AML-193 (cell line): ENCODE measurements around the gene GLDC.
"Not testable (repeated sequence)": the region's sequence is repeated elsewhere in the genome, so short reads cannot be mapped to it uniquely, and the experiment has no call there.

ENCODE experiments used
- DNase-seq, 2 experiments: peaks; one replicate each; lab custom pipeline; 2025; lab: John Stamatoyannopoulos, UW

The GLDC gene

DNA sequence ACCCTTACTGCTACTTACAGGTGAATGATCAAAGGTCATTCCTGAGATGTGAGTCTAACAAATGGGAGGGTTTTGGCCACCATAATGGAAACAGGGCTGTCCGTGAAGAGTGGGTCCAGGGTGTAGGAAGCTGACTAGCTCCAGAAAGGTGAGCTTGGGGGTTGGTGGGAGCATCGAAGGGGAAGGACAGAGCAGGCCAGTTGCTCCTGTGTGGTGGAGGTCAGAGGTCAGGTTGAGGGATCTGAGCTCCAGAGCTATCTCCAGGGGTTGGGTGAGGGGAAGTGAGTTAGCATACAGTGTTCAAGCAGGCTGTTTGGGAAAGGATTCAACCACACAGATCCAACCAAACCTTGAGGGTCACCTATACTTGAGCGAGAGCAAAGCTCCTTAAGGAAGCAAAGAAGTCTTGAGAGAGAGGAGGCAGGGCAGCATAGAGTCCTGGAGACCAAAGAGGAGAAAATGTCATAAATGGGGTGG lies 18.7 kb upstream of the GLDC start:
- no peak for DNase-seq

DNA sequence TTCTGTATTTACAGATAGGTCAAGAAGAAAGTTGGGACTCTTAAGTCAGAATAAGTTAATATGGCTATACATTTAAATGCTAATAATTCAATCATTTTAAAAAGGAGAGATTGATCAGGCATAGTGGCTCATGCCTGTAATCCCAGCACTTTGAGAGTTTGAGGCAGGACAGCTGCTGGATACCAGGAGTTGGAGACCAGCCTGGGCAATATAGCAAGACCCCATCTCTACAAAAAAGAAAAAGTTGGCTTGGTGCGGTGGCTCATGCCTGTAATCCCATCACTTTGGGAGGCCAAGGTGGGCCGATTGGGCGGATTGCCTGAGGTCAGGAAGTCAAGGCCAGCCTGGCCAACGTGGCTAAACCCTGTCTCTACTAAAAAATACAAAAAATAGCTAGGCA lies 15.0 kb upstream of the GLDC start:
- no peak for DNase-seq

DNA sequence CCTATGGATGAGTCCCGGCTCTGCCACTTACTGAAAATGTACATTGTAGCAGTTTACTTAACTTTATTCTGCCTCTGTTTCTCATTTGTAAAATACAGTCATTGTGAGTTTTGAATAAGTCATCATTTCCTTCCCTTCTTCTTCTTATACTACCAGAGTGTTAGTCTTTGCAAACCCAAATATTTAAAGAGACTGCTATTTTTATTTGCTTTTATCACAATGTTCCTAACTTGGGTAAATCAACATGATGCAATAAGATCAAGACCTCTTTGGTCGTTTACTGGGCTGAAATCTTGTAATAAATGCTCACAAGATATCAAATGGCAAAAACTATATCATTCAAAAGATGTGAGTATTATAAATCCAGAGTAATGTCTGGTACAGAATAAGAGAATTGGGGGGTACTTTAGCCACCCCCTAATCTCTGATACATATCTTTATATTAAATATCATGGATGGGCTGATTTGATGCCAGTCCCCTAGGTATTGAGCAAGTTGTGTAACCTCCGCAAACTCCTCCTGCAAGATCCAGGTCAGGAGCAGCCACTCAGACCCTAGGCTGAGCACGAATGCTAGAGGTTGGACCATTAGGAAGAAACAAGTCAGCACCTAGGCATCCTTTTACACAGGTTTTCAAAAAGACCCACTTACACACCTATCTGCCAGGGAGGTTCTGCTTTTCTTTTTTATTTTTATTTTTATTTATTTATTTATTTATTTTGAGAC lies 13.3 kb upstream of the GLDC start:
- DNase-seq: no peak

DNA sequence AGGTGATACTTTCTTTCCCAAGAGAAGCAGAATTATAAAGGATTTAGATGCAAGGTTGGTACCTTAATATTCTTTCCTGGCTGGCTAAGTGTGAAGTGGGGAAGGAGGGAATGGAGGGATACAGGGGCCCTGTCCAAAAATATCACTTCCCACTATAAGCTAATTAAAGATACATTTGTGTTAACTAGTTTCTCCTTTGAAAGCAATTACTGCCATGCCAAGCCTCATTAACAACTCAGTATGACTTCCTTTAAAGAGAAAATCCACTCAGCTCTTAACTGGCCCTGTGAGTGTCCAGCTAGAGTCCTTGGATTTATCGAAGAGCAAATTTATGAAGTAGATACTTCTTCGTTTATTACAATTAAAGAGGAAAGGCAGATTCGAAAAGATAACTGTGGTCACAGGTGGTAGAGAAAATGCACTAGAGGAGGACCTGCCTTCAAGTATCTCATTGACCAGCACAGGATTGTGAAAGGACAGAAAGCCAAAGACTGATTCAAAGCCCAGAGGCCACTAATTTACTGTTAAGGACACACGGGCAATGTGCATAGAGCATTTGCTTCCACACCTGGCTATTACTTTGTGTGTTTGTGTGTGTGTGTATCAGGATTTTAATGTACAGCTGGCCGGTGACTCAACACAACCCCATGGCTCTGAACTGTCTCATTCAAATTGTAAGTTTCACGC lies 11.2 kb upstream of the GLDC start:
- DNase-seq: no peak

DNA sequence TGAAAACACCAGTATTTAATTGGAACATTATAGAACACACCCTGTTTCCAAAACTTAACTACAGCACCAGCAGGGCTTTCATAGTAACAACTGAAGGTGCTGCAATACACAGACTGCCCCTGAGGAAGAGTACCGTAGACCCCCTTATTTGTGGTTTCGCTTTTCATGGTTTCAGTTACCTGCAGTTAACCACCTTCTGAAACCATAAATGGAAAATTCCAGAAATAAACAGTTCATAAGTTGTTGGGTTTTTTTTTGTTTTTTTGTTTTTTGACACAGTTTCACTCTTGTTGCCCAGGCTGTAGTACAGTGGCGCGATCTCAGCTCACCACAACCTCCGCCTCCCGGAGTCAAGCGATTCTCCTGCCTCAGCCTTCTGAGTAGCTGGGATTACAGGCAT lies 9.5 kb upstream of the GLDC start:
- no peak for DNase-seq

DNA sequence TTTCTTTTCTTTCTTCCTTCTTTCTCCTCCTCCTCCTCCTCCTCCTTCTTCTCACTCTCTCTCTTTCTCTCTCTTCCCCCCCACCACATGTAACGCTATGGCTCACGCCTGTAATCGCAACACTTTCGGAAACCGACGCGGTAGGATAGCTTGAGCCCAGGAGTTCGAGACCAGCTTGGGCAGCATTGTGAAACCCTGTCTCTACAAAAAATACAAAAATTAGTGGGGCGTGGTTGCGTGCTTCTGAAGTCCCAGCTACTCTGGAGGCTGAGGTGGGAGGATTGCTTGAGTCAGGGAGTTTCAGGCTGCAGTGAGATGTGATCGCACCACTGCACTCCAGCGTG lies 736 bp upstream of the GLDC start:
- no peak for DNase-seq

DNA sequence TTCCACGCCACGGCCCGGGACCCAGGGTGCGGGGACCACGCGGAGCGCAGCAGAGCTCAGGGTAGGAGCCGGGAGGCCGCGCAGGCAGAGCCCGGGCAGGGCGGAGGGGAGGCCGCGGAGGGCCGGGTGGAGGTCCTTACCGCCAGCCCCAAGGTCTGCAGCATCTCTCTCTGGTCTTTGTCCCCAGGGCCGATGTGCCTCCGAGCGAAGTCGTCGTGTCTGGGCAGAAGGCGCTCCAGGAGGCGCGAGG lies 499 bp downstream of the GLDC start:
- not testable (repeated sequence) for DNase-seq

DNA sequence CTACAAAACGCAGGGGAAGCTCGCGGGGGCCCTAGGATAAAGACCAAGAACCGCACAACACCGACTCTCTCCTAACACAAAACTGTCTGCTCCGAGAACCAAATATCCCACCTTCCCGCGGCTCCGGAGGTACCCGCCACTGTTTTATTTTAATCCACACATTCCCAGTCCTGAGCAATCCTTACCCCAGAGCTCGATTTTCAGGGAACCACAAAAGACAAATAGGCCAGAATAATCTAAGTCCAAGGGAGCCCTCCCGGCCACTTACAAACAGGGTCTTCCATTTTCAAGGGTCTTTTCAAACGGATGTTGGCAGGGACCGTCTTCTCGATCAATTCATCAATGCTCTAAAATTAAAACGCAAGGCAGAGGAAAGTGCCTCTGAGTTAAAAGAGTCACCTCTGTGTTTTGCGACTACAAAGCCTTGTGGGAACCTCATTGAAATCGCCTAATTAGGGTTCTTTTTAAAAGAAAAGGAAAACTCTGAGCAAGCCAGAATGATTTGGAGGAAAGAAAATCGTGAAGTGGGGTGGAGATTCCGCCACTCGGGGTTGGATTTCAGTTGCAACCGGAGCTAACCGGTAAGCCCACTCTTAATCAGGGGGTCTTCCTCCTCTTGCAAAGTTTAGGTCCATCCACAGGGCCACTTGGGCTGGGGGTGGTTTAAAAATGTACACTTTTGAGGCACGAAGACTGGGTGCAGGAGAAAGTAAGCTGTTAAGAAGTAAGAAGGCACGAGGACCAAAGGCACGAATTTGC lies 1.0 kb downstream of the GLDC start:
- DNase-seq: no peak

DNA sequence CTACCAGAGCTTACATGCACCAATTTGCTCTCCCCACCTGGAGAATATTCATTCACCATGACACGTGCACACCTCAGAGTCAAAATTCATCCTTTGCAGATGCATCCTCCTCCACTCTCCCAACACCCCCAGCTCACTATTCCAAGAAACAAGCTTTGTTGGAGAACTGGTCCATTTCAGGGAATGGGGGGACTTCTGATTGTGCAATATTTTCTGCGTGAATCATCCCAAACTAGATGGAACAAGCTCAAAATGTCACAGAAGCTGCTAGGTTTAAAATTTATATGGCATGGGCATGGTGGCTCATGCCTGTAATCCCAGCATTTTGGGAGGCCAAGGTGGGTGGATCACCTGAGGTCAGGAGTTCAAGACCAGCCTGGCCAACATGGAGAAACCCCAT lies 3.6 kb downstream of the GLDC start:
- DNase-seq: no peak

DNA sequence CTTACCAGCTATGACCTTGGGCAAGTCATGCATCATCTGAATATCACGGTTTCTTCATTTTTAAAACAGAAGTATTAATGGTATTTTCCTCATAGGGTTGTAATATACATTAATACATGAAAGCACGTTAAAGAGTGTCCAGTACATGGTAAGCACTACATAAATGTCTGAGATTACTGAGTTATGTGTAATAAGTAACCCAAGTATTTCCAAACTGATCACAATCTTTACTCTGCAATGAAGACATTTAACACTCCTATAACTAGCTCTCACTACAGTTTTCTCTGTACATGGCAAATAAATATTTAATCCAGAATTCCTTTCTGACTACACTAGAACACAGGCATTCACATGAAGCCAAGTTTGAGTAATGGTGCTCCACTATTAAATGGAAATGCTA lies 4.0 kb downstream of the GLDC start:
- DNase-seq: no peak

DNA sequence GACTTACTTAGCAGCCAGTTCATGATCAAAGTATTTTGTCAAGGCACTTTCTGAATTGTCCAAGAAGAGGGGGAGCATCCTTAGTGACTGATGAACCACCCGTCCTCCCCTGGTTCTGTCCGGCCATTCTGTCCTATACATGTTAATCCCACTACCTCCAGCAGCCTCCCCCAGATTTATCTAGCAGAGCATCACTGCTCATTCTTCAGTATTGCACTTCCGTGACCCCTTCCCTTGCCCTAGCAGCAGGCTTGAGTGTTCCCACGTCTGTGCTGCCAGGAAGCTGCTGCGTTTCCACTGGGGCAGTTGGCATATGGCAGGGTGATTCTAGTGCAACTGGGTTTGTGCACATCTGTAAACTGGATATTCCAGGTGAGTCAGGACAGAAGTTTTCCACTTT lies 4.5 kb downstream of the GLDC start:
- no peak for DNase-seq

DNA sequence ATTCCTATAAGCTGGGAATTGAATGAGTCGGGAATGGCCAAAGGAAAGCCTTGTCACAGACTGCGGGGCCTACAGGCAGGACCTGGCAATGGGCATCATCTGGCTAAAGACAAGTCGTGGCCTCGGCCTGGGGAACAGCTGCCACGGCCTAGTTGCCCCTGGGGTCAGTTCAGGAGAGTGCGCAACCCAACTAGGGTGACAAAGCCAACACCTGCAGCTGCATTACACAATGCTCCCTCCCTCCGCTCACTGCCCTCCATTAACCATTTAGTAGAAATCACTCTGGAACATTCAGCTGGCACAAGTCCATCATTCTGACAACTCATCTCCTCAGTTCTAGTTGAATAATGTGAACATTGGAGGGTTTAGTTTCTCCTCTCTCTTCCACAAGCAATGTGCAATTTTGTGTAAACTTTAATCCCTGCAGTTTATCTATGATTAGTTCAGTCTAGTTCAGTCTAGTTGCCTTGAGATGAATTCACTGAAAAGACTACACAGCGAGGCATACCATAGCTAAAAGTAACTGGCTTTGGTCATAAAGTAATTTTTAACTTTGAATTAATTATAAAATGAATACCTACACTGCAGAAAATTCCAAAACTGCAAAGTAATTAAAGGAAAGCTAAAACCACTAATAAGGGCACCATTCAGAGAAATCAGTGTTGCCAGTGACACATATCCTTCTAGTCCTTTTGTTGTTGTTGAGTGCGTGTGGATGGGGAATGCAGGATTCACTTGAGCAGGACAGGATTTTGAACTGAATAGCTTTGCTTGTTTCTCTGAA lies 5.1 kb downstream of the GLDC start:
- no peak for DNase-seq

DNA sequence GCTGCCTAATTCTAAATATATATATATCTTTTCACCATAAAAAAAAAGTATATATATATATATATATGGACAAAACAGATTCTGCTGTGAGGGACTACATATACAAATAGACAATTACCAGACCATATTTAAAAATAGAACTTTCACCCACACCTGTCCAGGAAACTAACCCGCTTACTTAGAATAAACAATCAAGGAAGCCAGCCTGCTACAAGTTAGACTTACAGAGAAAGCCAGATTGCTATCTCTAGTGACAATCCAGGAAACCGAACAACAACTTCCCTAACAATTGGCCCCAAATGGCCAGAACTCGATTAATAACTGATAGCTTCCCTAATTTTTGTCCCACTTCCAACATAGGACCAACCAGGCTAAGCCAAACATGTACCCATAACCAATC lies 5.9 kb downstream of the GLDC start:
- DNase-seq: no peak

DNA sequence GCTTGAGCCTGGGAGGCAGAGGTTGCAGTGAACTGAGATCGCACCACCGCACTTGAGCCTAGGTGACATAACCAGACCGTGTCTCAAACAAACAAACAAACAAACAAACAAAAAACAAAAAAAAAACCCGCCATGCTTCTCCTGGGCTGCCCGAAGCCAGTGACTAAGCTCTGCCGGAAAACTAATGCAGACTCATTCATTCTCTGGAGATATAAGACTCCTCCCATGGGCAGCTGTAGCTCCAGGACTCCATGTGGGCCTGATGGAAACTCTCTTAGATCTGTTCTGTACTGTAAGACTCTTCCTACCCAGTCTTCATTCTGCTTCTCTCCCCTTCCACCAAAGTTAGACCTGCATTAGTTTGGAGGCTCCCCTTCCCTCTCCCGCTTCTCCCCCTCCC lies 11.1 kb downstream of the GLDC start:
- no peak for DNase-seq

DNA sequence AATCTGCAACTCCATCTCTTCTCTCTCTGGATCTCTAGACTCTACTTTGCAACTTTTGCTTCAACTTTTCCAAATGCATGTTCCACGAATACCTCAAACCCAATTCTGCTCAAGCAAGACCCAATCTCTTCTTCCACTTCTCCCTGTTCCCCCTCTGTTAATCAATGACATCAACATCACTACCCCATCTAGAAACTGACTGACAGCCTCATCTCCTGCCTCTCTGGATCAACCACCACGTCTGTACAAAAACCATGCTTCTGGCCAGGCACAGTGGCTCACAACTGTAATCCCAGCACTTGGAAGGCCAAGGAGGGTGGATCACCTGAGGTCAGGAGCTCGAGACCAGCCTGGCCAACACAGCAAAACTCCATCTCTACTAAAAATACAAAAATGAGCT lies 12.2 kb downstream of the GLDC start:
- DNase-seq: no peak

DNA sequence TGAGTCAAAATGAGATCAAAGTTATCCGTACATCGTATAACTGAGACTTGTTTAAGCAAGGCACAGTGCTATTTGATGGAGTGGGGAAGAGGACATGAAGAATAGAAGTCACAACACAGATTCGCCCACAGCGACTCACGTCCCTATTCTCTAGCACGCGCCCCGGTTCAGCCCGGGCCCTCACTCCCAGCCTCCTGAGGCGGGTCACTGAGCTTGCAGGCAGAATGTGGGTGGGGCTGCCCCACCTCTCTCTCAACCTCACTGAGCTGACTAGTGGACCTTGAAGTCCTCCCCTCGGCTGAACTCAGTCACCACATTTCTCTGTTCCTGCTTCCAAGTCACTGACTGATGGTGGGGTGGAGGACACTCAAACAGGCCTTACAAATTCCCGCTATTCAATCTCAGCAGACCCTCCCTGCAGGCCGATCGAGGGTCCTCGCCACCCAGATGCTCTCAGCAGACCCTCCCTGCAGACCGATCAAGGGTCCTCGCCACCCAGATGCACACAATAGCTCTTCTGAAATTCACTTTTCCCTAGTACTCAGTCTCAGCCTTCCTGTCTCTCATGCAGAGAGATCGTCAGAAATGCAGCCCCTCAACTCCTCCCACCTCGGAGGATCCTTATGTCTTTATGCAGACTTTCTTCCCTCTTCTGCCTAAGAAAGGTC lies 12.9 kb downstream of the GLDC start:
- DNase-seq: no peak

DNA sequence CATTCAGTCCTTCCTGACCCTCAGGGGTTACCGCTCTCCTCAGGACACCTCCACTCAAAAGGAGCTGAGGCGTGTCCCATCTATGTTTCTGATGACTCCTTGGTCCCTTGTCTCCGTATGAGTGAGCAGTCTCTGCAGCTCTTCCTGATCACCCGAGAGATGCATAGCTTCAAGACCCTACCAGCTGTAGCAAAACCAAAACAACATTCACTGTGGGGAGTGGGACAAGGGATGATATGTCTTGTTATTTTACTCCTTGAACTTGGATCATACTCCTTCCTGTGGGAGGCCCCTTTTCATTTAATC lies 14.4 kb downstream of the GLDC start:
- DNase-seq: no peak

DNA sequence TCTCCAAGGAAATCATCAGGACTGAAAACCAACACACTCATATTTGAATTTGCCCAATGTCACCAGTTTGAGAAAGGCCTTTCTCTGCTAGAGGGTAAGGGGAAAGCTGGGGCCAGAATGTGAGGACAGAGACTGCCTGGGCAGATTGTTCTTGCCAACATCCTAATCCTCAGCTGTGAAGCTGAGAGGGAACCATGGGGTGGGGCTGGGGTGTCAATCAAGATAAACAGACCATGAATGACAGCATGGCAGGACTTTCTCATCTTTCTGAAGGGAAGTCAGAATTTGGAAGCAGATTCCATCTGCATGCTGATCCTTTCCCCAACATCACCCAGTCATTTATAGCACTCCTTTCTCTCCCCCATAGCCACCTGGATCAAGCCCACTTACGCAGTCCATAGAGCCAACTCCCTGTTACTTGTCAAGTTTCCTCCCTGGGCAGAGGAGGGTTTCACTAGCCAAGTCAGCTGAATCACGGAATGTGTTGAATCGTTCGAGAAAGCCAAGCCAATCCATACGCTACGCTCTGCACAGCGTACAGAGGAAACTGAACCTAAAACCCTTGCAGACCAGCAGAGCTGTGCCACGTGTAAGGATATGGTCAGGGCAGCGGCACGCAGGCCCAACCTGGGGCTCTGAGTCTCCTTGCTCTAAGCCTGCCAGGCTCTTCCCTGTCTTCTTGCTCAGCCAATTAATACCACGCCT lies 14.9 kb downstream of the GLDC start:
- DNase-seq: no peak

DNA sequence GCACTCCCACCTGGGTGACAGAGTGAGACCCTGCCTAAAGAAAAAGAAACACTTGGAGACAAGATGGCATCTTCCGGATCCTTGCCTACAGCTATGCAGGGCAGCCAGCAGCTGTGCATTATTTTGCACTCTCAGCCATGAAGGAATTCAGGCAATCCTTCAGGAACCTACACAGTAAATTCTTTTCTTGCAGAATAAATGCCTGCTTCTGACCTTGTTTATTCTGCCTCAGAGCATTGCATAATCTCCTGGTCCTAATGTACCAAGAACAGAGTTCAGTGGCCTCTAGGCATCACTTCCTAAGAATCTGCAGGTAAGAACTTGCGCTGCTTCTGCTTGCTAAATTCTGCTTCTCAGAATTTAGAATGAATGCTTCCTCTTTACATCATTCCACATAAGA lies 16.8 kb downstream of the GLDC start:
- no peak for DNase-seq

DNA sequence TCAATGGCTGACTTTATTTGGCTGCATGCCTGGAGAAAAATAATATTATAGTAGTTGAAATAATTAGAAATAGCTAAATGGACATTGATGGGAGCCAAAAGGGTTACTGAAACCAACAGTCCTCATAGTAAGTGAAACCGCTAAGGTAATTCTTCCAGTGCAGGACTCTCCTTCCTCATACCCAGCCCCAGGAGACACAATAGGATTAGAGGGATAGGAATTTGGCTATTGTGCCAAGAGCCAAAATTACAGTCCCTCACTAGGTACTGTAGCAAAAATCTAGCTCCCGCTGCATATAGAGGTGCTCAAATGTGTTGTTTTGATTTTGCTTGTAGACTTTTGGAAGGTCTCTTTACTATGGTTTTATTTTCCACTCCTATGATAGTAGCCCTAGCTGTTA lies 20.2 kb downstream of the GLDC start:
- DNase-seq: no peak

DNA sequence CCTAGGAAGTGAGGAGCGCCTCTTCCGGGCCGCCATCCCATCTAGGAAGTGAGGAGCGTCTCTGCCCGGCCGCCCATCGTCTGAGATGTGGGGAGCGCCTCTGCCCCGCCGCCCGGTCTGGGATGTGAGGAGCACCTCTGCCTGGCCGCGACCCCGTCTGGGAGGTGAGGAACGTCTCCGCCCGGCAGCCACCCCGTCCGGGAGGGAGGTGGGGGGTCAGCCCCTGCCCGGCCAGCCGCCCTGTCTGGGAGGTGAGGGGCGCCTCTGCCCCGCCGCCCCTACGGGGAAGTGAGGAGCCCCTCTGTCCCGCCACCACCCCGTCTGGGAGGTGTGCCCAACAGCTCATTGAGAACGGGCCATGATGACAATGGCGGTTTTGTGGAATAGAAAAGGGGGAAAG lies 22.7 kb downstream of the GLDC start:
- not testable (repeated sequence) for DNase-seq

DNA sequence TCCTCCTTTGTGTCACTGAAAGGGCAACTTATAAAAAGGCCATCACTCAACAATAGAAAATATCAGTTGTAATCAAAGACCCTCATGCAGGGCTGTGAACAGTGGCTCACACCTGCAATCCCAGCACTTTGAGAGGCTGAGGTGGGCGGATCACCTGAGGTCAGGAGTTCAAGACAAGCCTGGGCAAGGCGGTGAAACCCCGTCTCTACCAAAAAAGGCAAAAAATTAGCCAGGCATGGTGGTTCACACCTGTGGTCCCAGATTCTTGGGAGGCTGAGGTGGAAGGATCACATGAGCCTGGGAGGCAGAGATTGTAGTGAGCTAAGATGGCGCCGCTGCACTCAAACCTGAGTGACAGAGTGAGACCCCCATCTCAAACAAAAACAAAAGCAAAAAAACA lies 24.7 kb downstream of the GLDC start:
- no peak for DNase-seq
